ENCODE measurements around the gene MIGA2.

DNA sequence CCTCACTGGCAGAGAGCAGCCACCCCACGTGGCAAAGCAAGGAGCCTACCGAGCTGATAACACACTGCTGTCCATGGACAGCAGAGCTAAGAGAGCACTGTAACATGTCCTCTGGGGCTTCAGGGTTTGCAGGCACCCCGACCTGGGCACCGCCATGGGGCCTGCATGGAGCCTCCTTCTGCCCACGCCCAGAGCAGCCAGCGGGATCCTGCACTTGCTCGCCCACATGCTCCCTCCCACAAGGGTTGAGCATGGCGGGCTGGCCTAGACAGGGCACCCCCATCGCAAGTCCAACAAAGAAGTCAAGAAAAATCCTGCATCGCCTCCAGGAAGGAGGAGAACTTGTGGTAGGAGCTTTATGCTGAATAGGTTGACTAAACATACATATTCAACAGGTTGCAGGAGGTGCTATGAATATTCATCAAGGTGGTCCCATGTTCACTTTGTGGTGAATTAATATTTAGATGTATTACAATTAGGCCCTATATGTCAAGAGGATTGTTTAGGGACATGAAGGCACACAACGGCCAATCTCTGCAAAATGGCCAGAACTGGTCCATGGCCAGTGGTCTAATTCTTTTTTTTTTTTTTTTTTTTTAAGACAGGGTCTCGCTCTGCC, 3.8 kb upstream of the MIGA2 start:
- TF ChIP-seq, protein P1, sequence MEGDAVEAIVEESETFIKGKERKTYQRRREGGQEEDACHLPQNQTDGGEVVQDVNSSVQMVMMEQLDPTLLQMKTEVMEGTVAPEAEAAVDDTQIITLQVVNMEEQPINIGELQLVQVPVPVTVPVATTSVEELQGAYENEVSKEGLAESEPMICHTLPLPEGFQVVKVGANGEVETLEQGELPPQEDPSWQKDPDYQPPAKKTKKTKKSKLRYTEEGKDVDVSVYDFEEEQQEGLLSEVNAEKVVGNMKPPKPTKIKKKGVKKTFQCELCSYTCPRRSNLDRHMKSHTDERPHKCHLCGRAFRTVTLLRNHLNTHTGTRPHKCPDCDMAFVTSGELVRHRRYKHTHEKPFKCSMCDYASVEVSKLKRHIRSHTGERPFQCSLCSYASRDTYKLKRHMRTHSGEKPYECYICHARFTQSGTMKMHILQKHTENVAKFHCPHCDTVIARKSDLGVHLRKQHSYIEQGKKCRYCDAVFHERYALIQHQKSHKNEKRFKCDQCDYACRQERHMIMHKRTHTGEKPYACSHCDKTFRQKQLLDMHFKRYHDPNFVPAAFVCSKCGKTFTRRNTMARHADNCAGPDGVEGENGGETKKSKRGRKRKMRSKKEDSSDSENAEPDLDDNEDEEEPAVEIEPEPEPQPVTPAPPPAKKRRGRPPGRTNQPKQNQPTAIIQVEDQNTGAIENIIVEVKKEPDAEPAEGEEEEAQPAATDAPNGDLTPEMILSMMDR (IDR thresholded peaks at IDR 0.05 in 2 of 3, conservative IDR thresholded peaks at IDR 0.05 in 1 of 3; ENCODE audit: borderline replicate concordance in 1 of 3, insufficient read depth in 1 of 3, low read depth in 2 of 3, low read length in 2 of 3), result no peak
- TF ChIP-seq RAD21 (IDR thresholded peaks at IDR 0.05; ENCODE audit: low read depth) (no peak), POLR2A (IDR thresholded peaks at IDR 0.05; ENCODE audit: borderline replicate concordance, extremely low read depth, insufficient read depth, insufficient read length) (no peak), EZH2 (IDR thresholded peaks at IDR 0.05) (no peak), CBX3 (IDR thresholded peaks at IDR 0.05; ENCODE audit: low read depth) (no peak)
- TF ChIP-seq, protein P2, sequence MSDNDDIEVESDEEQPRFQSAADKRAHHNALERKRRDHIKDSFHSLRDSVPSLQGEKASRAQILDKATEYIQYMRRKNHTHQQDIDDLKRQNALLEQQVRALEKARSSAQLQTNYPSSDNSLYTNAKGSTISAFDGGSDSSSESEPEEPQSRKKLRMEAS (IDR thresholded peaks at IDR 0.05), result no peak
- TF ChIP-seq, protein P3, sequence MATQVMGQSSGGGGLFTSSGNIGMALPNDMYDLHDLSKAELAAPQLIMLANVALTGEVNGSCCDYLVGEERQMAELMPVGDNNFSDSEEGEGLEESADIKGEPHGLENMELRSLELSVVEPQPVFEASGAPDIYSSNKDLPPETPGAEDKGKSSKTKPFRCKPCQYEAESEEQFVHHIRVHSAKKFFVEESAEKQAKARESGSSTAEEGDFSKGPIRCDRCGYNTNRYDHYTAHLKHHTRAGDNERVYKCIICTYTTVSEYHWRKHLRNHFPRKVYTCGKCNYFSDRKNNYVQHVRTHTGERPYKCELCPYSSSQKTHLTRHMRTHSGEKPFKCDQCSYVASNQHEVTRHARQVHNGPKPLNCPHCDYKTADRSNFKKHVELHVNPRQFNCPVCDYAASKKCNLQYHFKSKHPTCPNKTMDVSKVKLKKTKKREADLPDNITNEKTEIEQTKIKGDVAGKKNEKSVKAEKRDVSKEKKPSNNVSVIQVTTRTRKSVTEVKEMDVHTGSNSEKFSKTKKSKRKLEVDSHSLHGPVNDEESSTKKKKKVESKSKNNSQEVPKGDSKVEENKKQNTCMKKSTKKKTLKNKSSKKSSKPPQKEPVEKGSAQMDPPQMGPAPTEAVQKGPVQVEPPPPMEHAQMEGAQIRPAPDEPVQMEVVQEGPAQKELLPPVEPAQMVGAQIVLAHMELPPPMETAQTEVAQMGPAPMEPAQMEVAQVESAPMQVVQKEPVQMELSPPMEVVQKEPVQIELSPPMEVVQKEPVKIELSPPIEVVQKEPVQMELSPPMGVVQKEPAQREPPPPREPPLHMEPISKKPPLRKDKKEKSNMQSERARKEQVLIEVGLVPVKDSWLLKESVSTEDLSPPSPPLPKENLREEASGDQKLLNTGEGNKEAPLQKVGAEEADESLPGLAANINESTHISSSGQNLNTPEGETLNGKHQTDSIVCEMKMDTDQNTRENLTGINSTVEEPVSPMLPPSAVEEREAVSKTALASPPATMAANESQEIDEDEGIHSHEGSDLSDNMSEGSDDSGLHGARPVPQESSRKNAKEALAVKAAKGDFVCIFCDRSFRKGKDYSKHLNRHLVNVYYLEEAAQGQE (IDR thresholded peaks at IDR 0.05; ENCODE audit: low read depth), result no peak
